NCI-H524 (cell line): ENCODE results near the gene COL6A2.
"Not testable (repeated sequence)": the region's sequence is repeated elsewhere in the genome, so short reads cannot be mapped to it uniquely, and the experiment has no call there.

Experiments used
- DNase-seq, 2 experiments: peaks; one replicate each; lab custom pipeline; 2025; lab: John Stamatoyannopoulos, UW

COL6A2 gene

DNA sequence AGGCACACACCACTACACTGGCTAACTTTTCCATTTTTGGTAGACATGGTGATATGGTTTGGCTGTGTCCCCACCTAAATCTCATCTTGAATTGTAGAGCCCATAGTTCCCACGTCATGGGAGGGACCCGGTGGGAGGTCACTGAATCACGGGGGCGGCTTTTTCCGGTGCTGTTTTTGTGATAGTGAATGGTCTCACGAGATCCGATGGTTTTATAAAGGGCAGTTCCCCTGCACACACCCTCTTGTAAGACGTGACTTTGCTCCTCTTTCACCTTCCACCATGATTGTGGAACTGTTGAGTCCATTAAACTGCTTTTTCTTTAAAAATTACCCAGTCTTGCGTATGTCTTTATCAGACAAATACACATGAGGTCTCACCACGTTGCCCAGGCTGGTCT lies 58.8 kb downstream of the COL6A2 start:
- DNase-seq, result no peak

DNA sequence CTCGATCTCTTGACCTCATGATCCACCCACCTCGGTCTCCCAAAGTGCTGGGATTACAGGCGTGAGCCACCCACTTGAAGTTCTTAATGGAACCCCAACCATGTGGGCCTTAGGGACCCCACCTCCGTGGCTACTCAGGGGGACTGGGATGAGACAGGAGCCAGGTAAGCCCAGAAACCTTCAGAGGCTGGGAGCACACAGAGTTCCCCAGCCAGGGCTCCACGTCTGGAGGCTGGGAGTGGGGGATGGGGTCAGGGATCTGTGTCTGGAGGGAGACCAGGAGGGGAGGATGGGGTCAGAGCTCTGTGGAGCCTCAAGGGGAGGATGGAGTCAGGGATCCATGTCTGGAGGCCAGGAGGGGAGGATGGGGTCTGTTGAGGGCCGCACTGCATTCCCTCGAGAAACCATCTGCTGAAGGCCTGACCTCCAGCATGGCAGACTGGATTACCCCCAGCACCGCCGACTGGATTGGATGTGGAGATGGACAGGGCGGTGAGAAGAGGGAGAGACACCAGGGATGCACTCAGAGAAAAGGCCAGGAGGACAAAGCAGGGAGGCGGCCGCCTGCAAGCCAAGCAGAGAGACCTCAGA lies 59.6 kb downstream of the COL6A2 start:
- DNase-seq, result no peak

DNA sequence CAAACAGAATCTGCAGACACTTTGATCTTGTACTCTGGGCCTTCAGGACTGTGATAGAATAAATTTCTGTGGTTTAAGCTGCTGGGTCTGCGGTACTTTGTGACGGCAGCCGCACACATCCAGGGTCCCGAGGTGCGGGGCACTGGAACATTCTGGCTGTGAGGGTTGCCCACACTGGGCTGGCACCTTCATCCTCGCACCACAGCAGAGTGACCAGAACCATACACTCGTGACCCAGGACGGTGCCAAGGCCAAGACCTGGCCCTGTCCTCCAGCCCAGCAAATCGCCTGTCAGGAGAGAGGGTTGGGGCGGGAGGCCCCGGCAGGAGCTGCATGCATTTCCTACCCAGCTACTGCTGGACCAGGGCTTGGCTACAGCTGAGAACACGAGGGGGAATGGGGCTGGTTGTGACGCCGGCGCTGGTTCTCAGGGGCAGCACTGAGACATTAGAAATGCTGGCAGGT lies 60.1 kb downstream of the COL6A2 start:
- DNase-seq, result no peak

DNA sequence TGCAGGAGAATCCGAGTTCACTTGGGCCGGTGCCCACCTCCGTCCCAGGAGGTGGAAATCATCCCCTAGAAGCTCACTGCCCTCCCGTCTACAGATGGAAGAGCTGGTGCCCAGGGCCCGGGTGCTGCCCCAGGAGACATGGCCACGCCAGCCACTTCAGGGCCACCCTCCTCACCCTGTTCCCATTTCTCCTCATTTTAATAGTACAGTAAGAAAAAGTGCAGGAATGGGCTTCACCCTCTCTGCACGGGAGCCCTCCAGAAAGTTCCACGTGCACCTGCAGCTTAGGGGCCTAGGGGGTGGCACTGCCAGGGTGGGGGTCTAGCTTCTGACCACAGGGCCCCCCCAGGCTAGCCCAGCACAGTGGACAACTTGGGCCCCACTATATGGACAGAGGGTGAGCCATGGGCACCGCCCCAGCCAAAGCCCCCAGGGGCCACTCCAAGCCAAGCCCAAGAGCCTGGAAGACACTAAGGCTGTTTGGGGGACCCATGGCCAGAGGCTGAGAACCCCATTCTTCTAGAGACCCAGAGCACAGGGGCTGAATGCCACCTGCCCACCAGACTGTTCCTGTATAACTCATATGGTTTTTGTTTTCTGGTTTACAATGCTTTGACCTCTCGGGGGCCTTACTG lies 60.9 kb downstream of the COL6A2 start:
- DNase-seq, result no peak

DNA sequence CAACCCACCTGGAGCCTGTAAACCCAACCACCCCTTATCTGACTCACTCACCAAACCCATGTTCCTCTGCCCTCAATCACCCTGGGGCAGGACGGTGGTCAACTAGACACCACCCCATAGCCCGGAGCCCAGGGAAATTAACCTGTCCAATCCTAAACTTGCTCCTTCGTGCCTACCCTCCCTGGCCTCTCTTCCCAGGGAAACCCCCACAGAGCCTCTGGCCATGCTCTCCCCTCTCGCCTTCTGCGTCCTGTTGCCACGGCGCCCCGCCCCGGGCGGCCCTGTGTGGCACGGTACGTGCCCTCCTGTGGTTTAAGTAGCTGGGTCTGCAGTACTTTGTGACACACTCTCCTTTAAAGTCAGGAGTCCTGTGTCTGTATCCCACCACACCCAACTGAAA lies 61.5 kb downstream of the COL6A2 start:
- DNase-seq, result no peak

DNA sequence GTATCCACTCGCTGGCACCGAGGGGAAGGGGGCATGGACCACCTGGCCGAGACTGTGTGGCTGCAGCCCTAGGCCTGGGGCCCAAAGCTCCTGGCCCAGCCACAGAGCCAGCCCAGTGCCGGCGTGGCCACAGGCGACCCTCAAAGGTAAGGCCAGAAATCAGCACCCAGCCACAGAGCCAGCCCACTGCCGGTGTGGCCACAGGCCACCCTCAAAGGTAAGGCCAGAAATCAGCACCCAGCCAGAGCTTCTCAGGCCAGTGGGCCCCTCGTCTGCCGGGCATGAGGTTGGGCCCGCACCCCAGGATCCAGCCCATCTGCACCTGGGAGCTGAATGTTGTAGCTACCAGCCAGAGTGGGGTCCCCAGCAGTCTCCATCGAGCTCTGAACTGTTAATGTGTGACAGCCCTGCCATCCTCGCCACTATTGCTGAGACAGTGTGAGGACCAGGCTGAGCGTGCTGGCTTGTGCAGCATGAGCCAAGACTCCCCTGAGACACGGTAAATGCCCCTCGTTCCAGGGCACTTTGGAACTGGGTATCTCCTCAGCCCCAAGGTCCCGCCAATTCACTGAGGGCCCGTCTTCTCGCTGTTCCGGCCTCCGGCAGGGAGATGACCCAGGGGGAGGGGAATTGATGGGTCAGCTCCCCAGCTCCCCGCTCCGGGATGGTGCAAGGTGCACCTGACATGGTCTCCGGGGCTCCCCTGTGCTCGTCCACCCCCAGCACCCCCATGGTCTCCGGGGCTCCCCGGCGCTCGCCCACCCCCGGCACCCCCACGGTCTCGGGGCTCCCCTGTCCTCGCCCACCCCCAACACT lies 62.1 kb downstream of the COL6A2 start:
- no peak for DNase-seq

DNA sequence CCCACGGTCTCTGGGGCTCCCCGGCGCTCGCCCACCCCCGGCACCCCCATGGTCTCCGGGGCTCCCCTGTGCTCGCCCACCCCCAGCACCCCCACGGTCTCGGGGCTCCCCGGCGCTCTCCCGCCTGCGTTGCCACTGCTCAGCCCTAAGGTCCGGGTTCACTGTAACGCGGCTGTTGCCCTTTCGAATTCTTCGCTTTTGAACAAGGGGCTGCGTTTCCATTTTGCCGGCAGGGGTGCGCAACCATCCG lies 62.7 kb downstream of the COL6A2 start:
- no peak for DNase-seq

DNA sequence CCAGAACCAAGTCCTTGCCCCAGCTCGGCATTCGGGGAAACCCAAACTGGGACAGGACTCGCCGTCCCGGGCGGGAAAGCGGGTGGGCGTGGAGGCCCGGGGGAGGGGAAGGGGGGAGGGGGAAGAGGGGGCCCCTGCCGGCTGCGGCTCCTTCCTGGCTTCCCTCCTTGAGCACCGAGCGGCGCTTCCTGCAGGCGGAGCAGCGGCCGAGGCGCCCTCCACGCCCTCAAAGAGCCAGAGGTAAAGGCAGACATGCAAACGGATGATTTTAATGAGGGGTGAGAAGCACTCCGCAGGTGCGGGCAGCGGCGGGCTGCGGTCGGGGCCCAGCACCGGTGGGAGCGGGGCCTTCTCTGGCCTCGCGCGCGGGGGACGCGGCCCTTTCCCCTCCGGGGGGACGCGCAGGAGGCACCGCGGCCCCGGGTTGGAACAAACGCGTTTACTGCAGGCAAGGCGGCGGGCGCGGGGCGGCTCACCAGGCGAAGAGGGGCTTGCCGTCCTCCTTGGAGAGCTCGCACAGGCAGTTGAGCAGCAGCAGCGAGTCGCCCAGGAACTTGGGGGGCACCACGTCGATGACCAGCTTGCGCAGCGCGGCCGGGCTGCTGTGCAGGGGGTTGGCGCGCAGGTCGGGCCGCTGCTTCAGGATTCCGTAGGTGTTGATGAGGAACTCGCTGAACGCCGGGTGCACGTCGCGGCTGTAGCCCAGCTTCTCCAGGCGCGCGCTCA lies 63.2 kb downstream of the COL6A2 start:
- peak in 1 of 2 experiments; percentile 38 for DNase-seq

DNA sequence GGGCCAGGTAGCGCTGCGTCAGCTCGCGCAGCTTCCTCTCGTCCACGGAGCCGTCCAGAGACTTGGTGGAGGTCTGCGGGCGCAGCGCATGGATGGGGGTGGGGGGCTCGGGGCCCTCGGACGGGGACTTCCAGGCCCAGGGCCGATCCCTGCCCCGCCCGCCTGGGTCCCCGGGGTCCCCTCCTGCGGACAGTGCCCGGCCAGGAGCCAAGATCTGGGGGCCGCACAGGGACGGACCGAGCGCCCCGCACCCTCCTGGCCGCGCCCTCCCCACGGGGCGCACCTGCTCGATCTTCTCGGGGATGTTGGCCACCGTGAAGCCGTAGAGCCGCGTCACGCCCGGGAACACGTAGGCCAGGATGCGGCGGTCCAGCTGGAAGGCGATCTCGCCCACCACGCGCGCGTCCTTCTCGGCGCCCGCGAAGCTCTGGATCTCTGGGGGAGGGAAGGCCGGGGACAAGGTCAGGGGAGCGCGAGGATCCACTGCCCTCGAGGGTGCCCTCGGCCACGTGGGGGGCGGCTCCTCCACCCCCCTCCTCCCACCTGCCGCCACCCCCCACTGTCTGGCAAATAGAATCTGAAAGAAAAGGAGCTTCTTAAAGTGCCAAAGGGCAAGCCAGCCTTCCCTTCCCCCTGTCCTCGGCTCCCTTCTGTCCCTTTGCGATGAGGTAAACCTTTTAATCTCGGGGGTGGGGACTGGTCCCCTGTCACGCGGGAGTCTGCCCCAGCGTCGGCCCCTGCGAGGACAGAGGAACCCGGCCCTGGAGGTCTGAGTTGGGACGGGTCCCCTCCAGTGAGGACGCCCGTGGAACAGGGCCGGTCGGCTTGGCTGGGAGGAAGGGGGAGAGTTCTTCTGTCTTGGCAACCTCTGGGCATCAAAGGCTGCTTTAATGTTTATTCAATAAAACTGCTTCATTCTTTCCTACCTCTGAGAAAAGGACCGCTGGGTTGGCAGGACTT lies 64.0 kb downstream of the COL6A2 start:
- DNase-seq, result no peak

DNA sequence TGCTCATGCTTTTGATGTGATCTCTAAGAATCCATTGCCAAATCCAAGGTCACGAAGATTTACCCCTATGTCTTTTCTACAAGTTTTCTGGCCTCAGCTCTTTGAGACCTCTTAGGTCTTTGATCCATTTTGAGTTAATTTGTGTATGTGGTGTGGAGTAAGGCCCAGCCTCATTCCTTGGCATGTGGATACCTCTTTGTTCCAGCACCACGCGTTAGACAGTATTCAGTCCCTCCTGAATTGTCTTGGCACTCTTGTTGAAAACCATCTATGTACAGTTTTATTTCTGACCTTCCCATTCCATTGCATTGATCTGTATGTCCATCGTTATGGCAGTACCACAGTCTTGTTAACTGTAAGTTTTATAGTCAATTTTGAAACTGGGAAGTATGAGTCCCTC lies 65.5 kb downstream of the COL6A2 start:
- no peak for DNase-seq

DNA sequence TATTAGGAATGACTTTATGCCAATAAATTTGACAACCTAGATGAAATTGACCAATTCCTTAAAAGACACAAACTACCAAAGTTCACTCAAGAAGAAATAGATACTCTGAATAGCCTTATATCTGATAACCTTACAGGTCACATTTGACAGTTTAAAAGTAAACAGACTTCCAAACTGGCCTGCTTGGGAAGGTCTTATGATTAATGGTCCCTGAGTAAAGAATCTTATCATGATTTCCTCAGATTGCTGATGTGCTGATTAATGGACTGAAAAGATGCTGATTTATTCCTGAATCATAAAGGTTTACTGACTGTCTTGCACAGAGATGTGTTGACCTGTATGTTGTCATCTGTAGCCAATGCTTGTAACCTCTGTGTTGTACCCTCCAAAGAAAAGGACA lies 67.2 kb downstream of the COL6A2 start:
- no peak for DNase-seq

DNA sequence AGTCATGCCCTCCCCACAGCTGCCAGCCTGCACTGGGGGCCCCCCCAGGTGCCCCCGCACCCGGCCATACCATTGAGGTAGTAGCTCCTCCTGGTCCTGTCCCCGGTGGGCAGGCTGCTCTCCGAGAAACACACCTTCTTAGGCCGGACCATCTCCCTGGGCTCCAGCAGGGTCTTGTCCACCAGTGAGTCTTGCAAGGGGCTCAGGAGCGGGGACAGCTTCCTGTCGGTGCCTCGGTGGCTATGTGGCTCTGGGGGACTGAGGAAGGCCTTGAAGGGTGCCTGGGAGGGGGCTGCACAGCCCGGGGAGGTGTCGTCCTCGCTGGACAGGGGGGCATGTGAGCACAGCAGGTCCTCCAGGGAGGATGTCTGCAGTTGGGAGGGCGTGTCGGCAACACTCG lies 70.3 kb downstream of the COL6A2 start:
- DNase-seq, result no peak

DNA sequence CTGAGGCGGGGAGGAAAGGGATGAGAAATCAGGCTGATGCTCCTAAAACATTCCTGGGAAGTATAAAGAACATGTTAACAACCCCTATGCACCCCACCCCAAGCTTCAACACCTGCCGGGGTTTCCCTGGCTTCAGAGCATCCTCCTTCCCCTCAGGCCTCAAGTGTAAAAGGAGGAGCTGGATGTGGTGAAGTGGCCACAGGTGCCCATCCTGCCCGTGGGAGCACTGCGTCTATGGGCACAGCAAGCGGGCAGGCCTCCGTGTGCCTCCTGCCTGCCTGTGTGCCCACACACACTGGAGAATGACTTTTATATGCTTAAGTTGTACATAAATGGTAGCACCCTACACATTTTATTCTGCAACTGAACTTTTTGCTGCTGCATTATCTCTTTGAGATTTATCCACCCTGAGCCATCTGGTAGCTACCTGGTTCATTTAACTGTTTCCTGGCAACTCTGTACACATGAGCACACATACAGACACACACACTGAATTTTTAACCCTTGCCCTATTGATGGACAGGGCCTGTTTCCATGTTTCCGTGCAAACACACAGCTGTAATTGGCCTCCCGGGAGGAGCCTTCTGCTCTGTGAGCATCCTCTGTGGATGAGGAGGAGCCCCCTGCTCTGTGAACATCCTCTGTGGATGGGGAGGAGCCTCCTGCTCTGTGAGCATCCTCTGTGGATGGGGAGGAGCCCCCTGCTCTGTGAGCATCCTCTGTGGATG lies 70.9 kb downstream of the COL6A2 start:
- DNase-seq, result no peak

DNA sequence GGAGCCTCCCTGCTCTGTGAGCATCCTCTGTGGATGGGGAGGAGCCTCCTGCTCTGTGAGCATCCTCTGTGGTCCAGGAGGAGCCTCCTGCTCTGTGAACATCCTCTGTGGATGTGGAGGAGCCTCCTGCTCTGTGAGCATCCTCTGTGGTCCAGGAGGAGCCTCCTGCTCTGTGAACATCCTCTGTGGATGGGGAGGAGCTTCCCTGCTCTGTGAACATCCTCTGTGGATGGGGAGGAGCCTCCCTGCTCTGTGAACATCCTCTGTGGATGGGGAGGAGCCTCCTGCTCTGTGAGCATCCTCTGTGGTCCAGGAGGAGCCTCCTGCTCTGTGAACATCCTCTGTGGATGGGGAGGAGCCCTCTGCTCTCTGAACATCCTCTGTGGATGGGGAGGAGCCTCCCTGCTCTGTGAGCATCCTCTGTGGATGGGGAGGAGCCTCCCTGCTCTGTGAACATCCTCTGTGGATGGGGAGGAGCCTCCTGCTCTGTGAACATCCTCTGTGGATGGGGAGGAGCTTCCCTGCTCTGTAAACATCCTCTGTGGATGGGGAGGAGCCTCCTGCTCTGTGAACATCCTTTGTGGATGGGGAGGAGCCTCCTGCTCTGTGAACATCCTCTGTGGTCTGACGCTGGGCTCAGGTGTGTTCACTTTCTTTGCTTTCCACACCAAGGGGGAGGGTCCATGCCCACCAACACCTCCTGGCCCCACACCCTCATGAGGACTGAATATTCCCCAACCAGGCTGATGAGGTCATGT lies 72.7 kb downstream of the COL6A2 start:
- DNase-seq, result not testable (repeated sequence)

DNA sequence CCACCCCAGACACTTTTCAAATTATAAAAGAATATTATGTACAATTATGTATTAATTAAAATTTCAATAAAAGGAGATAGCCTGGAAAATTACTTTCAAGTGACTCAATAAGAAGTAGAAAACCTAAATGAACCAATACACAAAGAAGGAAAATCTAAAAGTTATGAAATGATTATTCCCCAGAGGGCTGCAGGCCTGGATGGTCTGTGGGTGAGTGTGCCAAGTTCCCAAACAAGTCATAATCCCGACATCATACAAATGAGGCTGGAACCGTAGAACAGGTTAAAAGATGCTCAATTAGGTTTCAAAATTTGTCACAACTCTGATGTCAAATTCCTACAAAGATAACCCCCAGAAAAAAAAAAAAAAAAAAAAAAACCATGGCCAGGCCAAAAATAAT lies 73.7 kb downstream of the COL6A2 start:
- no peak for DNase-seq

DNA sequence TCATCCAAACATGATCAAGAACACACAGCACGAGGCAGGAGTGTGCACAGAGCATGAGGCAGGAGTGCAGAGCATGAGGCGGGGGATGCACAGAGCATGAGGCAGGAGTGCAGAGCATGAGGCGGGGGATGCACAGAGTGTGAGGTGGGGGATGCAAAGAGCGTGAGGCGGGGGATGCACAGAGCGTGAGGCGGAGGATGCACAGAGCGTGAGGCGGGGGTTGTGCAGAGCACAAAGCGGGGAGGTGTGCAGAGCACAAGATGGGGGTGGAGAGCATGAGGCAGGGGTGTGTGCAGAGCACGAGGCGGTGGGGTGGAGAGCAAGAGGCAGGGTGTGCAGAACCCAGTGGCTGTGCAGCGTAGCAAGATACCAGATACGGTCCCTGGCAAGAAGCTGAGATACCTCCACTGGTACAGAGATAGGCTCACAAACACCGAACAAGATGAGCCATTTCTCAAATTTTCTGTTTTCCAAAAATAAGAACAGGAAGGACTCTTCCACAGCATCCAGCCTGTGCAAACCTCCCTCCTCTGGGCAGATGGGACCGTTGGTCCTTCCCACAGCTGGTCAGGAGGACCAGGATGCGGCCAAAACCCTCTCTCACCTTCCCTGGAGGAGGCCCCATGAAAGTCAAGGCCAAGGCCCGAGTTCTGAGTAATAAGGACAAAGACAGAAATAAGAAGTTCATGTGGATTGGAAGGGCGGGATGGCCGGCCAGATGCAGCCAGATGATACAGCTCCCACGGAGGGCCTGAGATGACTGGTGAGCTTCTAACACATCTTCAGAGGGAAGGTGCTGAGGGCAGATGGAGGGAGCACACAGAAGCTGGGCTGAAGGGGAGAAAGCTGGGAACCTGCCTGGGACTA lies 74.3 kb downstream of the COL6A2 start:
- no peak for DNase-seq

DNA sequence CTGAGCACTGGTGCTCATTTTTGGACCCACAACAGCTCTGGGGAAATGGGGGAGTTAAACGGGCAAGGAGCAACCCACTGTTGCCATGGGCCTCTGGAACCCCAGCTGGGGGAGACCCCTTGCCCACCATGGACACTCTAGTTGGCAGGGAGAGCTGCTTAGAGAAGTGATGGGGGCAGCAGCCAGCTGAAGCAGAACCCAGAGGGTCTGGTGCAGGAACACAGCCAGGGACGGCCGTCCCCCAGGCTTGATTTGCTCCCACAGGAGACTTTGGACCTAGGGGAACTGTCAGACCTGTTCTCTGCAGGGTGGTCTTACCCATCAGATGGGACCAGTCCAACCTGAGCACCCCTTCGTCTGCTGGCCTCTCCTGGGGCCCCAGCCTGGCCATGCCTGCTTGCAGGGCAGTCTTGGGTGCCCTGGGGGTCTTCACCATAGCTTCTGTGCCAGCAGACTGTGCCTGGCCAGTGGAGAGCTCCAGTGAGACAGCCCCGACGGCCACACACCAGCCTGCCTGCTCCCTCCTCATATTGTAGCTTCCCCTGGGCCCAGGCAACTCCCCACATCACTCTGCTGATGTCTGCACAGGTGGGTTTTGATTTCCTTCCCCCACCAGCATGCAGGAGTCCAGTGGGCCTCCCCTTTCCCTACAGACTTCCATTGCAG lies 75.1 kb downstream of the COL6A2 start:
- DNase-seq, result no peak

DNA sequence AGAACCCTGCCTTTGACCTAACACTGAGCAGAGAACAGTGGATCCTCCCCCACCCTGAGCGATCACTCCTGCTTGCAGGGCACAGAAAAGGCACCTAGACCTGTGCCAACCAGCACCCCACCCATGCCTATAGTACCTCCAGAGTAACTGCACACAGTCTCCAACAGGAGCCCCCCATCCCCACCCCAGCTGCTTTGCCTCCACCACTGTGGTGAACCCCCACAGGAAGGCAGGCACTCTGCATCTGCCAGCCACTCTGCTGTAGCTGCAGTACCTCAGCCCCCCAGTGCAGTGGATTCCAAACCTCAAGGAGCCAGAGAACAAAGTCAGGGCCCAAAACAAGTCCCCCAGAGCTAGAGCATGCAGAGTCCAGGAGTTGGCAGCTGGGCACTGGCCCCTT lies 75.7 kb downstream of the COL6A2 start:
- DNase-seq, result no peak
